Left renal pelvis (tissue), 4 donors: Measurements from ENCODE around the gene RBM18. TPM values are rescaled to one million over a fixed set of nuclear protein-coding genes. Genes with fewer than 3 reads are reported as not detected.

Experiments used
- DNase-seq, 4 donors: peaks; one replicate each; pipeline ENCODE4 v3.0.0-alpha.2; 2013; ENCODE audit warnings: low read depth in 4 of 4, low spot score in 3 of 4
- polyA plus RNA-seq, 4 donors: library from polyadenylated mRNA; unstranded; fragments of 120-200 nt; gene quantifications; one replicate each; pipeline ENCODE4 v1.2.1, GENCODE V29; 2013; ENCODE audit not compliant: insufficient read length in 4 of 4

Gene RBM18
- polyA plus RNA-seq, 4 donors, result 31.6 to 41.6 (median 34.5) TPM

DNA sequence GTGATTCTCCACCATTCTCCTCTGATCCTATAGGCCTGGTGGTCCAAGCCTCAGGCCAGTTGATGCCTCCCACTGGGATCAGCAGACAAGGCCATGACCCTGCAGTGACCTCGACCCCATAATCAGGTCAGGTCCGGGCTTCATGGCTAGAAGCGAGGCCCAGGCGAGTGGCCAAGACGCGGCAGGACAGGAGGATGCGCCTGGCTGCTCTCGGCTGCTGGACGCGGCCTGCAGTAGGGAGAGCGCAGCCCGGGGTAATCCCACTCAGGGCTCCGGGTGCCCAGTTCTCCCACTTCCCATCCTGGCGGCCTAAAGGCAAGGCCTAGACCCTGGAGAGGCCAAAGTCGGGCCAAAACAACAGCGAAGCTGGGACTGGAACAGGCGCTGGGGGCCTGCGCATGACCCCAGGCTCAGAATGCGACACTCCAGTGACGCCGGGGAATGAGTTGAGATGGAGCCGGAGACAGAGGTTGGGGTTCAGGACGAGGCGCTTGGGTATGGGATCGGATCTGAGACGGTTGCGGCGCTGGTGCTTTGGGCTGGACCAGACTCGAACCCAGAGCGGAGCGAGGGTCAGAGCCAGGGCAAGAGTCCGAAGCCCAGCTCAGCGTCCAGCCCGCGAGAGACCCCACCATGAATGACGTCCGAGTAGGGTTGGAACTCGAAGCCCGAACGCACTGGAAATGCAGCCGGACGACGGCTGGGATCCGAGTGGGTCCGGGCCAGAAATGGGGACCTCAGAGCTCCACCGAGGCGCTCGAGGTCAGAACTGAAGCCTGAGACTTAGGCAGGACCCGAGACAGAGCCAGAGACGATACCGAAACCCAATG, 39.1 kb downstream of the RBM18 start:
- no peak for DNase-seq

DNA sequence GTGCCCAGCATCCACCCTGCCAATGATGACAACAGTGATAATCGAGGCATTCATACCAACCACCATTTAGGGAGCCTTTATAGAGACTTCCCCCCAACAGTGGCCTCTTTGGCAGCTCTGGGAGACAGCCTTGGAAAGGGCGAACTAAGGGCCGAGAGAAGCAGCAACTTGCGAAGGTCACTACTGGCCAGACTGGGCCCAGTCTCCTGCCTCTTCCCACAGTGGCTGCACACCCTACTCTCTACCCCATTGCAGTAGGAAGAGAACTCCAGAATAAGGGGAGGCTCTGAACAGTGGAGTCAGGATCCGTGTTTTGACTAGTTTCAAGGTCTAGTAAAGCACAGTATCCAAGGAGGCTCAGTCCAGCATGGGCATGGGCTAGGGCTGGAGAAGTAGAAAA, 41.2 kb downstream of the RBM18 start:
- DNase-seq, result no peak

DNA sequence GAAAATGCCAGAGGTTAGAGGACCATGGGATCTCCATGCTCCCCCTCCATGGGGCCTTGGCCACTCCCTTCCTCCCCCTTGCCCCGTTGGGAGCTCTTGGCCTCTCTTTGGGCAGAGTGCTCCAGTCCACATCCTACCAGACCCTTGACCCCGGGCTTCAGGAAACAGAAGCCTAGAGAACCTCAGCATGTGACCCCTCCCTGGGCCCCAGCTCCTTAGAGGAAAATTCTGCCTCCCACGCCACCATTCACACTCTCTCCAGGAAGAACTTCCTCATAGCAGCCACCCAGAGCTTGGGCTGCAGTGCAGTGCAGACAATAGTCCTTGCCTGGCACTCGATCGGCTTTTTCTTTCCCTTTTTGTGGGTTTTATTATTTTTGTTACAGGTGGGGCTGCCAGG, 41.8 kb downstream of the RBM18 start:
- DNase-seq, result no peak

DNA sequence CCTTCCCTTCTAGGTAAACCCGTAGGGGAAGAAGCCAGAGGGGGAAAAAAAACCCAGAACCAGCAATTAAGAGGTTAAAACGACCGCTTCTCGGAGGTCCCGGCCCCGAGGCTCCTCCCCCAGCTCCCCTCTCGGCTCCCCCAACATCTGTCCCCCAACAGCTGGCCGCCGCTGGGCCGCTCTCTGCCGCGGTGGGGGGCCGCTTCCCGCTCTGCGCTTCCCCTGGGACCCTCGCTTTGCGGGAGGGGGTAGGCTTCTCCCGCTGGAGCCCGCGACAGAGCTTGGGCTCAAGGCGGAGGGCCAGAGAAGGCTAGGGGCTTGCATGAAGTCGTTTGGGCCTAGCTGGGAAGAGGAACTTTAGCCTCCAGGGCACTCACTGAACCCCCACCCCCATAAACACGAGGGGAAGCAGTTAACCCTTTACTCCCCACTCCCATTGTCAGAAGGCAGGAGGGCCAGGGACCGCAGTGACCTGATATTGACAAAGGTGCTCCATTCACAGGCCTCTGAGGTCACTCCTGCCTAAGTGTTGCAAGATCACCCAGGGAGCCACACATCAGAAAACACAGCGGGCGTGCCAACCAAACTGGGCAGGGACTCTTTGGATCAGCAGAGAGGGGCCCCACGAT, 43.3 kb downstream of the RBM18 start:
- DNase-seq, result no peak

DNA sequence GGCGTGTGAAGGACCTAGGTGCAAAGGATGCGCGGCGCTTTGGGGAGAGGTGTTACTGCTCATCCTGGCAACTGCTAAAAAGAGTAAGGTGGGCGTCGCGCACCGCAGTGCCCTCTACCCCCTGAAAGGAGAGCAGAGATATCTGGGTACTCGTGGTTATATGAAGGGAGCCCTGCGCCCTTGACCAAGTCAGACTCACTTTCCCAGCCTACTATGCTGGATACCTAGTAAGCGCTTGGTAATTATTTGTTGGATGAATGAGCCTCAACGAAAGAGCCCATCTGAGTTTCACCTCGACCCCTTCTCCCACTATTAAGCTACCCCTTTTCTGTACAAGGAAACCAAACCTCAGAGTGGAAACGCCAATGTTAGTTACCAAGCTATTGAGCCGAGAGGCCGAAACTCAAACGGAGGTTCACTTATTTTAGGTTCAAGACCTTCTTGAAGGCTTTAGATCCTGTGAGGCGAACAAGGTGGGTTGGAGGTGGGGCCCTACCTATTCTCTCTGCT, 43.9 kb downstream of the RBM18 start:
- no peak for DNase-seq

DNA sequence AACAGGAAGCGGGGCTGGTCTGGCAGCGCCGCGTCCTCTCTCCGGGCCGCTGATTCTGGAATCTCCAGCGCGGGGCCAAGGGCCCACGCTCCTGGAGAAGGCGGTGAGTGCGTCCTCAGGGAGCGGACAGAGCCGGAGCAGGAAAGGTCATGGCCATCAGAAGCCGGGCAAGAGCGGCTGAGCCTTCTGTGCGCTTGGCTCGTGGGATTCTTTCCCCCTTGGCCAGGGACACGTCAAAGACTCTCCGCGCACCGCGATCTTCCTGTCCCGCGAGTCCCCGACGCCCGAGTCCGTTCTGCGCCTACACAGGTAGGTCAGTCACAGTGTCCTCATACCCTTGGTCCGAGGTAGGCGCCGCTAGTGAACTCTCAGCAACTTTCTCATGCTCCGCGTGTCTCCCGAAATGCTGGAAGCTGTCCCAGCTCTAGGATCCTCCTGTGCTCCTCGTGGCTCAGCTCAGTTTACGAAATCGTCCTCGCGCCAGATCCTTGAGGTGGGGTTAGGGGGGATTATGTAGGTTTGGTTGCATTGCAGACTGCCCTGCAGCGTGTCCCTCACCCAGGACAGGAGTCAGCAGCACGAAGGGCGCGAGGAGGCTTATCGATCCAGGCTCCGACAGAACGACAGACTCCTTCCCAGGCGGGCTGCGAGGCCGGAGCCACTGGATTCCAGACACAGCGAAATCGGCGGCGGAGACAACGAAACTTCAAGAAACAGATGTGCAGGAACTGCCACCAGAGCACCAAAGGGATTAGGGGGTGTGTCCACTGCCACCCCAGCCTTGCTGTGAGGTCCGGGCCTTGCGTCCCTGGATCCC, 44.6 kb downstream of the RBM18 start:
- DNase-seq, result no peak

DNA sequence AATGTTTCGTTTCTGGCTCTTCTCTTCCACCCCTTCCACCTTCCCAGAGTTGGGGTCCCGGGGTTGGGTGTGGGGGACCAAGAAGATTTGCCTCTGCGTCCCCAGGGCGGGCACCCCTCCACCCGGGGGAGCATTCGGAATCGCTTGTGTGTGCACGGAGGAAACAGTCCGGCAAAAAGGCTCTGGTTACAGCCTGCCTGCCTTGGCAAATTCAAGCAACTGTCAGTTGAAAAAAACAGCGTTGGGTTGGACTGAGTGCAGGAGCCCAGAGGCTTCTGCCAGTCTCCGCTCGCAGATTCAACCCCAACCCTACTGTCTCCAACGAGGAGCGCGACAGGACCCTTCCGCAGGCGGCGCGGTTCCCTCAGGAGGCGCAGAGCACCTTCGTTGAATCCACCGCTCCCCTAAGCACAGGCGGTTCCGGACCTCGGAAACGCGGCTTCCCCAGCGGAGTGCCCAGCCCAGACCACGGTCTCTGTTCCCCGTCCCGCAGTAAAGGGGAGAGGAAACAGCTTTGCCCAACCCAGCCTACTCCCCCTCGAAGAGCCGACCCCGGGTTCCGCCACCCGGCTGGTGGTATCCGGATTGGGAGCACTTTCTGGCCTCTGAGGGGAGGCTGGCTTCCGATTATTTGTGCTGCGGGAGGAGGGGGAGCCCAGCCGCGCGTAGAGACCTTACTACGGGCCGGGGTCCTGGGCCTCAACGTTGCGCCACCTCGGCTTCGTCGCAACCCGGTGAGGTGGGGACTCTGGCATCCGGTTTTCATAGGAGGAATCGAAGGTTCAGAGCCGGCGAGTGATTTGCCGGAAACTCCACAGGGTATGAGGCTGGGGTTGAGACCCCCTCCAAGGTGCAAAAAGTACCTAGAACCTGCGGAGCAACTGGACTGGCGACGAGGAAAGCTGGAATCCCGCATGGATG, 45.4 kb downstream of the RBM18 start:
- DNase-seq, result no peak

DNA sequence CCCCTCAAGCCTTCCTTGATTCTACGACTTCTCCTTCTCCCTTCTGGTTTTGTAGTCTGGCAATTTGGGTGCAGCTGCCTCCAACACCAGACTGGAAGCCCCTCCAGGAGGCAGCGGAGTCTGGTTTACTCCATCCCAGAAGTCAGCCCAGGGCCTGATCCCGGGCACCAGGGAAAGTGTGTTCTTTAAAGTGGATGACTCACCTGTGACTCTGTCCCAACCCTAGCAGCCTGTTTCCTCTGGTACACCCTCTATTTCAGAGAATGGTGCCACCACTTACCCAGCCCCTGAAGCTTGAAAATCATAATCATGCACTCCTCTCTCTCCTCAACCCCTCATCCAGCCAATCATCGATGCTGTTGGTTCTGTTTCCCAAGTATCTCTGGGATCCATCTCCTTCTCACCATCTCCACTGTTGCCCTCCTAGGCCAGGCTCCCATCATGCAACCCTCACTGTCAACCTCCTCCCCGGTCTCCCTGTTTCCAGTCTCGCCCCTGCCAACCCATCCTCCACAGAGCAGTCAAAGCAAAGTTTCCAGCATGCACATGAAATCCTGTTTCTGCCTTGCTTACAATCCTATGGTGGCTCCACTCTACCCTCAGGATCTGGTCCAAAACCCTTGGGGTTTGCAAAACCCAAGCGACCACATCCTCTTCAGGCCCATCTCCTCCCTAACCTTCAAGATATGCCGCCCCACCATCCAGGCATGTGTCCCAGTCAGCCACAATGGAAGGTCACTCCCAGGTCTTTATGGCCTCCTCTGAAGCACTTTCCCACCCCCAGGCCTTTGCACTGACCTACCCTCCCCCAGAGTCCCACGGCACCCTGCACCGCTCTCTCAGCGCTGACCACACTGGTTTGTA, 46.3 kb downstream of the RBM18 start:
- DNase-seq, result no peak

DNA sequence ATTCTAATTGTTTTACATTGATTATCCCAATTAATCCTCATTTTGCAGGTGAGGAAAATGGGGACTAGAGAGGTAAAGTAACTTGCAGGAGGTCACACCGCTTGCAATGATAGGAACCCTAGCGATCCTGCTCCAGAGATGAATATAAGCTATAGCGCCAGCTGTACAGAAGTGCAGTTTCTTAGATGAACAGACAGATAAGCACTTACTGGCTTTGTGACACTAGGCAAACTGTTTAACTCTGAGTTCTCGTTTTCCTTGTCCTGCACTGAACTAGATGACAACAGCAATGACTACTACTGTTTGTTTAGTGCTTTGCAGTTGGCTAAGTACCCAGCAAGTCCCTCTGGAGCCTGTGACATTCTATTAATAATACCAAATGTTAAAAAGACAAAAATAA, 47.0 kb downstream of the RBM18 start:
- DNase-seq, result no peak

DNA sequence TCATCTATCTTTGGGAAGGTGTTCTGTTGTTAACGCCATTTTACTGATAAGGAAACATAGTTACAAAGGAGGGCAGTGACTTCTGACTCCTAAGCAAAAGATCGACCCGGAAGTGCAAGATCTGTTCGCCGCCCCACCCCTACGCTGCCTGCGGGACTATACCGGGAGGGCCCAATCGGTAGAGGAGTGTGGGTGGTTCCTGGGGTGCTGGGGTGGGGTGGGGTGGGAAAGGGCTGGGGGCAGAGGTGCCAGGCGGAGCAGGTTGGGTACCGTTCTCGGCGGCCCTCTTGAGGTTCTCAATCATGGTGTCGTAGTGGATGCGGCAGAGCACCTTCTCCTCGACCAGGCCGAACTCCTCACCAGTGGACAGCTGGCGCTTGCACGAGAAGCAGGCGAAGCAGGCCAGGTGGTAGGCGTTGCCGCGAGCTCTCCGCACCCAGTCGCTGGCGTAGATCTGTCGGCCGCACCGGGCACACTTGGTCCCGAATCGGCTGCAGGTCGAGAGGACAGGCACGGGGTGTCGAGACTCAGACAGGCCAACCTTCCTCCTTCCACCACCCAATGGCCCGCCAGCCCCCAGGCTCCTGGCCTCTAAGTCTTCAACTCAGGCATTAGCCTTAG, 47.7 kb downstream of the RBM18 start:
- DNase-seq, result no peak

DNA sequence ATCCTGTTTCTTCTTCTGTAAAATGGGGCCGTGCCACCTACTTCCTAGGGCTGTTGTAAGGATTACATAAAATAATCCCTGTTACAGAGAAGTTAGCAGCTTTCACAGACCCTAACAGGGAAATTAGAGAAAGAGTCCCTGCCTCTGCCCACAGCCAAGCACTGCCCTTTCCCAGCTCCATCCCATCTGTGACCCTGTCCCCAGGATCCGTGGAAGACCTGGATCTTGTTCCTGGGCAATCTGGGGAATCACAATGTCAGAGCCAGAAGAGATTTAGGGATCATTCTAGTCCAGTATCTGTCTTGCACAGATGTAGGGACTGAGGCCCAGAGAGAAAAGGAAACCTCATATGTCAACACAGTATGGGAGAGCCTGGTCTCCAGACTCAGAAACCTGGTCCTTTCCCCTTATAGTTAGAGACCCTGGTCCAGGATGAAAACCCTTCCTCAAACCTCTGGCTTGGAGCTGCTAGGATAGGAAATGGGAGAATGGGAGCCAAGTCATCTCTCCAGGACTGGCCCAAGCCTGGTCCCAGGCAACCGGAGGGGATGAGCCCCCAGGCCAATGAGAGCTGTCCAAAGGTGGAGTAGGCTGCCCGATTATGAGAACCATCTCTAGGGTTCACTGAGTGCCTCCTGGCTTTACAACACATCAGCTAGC, 48.4 kb downstream of the RBM18 start:
- DNase-seq, result no peak

DNA sequence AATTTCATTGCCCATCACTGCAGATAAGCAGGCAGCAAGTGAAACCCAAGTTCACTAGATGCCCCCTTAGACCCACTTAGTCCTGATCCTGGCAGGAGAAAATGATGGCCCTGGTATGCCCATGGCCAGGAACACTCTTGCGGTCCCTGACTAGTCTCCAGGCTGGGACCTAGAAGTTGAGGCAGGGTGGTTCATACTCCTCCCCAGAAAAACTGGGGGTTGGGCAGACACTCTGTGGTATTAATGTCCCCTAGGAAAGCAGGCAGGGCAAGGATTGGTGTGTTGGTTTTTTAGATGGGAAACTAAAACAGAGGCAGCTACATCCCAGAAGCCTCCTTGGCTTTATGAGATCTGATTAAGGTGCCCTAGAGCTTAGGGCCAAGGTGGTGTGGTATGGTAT, 49.0 kb downstream of the RBM18 start:
- DNase-seq, result no peak

DNA sequence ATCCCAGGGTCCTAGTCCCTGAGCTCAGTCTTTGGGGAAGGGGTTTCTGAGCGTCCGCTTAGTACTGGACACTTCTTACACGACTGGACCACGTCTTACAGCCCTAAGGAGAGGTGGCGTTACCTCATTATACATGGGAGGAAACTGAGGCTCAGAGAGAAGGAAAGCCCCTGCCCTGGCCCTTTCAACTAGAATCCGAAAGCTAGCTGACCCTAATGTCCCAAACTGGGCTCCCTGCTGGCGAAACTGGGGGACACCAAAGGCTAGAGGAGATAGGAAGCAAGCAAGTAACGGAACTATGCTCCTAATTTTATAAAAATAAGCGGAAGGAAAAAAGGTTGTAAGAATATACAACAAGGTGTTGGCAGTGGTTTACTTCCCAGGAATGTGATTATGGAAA, 50.1 kb downstream of the RBM18 start:
- DNase-seq, result no peak

DNA sequence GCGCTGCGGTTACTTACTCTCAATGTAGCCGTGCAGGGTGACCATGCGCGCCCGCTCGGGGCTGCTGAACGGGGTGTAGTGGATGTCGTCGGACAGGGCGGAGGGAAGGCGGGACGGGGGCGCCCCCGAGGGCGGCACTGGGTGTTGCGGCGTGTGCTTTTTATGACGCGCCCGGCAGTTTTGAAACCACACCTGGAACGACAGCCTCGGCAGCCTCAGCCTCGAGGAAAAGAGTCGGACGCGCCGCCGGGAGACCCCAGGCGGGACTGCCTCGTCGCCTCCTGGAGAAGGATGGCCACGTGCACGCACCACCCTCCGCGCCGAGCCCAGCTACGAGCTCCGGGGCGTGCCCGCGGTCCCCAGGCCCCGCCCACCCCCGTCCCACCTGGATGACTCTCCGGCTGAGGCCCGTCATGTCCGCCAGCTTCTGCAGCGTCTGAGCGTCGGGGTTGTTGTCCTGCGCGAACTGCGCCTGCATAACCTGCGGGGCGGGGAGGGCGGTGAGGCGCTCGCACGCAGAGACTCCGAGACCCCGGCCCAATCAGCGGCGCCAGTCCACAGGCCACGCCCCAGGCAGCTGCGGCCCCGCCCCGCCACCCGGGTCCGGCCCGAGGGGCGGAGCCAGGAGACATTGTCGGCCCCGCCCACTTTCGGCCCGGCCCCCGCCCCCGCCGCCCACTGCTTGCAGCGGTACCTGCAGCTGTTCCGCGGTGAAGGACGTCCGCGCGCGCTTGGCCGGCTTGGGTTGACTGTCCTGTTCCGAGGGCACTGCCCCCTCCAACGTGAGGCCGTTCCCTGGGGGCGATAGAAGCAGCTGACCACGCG, 50.8 kb downstream of the RBM18 start:
- DNase-seq, result no peak

DNA sequence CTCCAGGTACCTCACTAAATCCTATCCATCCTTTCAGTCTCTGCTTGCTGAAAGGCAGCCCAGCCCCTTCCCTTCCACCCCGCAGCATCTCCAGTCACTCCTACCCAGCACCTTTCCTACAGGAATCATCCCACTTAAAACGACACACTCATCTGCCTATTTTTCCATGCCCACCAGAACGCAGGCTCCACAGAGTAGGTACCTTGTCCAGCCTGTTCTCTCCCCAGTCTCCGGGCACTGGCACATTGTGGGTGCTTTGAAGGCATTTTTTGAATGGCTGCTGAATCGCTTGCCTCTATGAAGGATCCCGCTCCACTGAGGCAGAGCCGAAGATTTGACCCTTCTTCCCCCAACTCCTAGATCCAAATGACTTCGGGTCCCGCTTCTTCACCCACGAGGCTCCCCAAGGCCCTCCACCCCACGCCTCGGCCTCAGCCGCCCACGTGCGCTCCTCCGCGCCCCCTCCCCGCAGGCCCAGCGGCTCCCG, 51.5 kb downstream of the RBM18 start:
- DNase-seq, result no peak

DNA sequence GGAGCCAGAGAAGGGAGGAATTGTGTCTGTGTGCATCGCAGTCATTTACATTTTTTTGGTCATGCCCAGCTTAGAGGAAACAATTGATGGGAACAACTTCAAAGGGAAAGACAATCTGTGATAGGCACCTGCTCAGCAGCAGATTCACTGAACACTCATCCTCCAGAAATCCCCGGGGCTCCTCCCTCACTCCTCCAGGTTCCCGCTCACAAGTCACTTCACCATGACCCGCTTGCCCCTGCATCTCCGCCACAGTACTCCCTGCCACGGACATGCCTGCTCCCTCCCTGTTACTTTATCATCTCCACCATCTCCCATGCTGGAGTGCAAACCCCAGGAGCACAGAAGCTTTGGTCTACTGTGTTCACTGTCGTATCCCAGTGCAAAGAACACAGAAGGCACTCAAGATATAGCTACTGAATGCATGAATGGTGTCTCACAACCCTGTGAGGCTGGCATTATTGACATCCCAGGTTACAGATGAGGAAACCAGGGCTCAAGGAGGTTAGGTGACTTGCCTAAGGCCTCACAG, 52.1 kb downstream of the RBM18 start:
- no peak for DNase-seq

DNA sequence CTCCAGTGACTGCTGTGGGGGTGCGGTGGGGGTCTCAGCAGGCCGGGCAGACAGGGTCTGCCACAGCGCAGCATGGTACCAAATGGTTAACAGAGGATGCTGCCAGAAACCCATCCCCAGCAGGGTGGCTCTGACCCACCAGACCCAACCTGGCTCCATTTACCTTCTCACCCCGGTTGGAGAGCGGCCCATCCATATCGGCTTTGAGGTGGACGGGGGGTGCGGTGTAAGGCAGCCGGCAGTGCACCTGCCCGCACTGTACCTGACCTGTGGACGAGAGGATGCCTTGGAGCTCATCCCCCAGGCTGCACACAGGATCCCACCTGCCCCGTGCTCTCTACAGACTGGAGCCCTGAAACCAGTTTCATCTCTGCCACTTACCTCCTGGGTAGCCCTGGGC, 55.2 kb downstream of the RBM18 start:
- no peak for DNase-seq
